ENCODE data around the gene SNRK.

SNRK gene

DNA sequence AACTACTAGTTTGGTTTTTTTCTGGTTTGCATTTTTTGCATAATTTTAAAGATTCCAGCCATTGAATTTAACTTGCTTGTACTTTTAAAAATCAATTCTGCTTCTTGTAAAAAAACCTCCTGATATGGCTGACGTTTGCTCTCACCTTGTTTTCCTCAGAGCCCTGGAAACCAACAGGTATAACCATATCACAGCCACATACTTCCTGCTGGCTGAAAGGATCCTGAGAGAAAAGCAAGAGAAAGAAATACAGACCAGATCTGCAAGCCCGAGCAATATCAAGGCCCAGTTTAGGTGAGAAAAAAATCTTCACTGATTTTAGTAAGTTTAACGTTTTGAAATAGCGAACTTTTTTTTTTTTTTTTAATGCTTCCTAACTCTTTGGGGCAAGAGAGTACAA lies 56.8 kb downstream of the SNRK start:
- Histone ChIP-seq H2AFZ (ENCODE audit: low read length) (no peak overlapping the region), H3K9me2 (replicated peaks; ENCODE audit: low read depth, low read length) (no peaks in the 10 kb centered on the region), H3K79me2 (ENCODE audit: insufficient read depth, low read length) (0 out of 2 replicates have a peak, but pooled peaks cover 8% of the 10 kb centered on the region), H3F3A (ENCODE audit: low read depth) (no peaks in the 10 kb centered on the region), H3K36me3 (ENCODE audit: insufficient read depth, low read length) (peaks cover 74% of the 10 kb centered on the region), H3K4me3 (ENCODE audit: low read length, poor library complexity, severe bottlenecking) (no peak overlapping the region), H3K9me3 (ENCODE audit: insufficient read depth, low read depth, low read length) (peaks cover 10% of the 10 kb centered on the region), H4K20me1 (ENCODE audit: insufficient read depth, low read length, poor library complexity, severe bottlenecking) (no peaks in the 10 kb centered on the region), H3K4me2 (ENCODE audit: low read depth, low read length, poor library complexity, severe bottlenecking) (no peak overlapping the region), H3K27me3 (ENCODE audit: insufficient read depth, low read length, poor library complexity, severe bottlenecking) (peaks cover 5% of the 10 kb centered on the region), H3K9ac (ENCODE audit: low read depth, low read length, poor library complexity, severe bottlenecking) (no peak overlapping the region), H3K4me1 (ENCODE audit: insufficient read depth, low read length, poor library complexity, severe bottlenecking) (peaks cover 27% of the 10 kb centered on the region)
- TF ChIP-seq, protein P1, sequence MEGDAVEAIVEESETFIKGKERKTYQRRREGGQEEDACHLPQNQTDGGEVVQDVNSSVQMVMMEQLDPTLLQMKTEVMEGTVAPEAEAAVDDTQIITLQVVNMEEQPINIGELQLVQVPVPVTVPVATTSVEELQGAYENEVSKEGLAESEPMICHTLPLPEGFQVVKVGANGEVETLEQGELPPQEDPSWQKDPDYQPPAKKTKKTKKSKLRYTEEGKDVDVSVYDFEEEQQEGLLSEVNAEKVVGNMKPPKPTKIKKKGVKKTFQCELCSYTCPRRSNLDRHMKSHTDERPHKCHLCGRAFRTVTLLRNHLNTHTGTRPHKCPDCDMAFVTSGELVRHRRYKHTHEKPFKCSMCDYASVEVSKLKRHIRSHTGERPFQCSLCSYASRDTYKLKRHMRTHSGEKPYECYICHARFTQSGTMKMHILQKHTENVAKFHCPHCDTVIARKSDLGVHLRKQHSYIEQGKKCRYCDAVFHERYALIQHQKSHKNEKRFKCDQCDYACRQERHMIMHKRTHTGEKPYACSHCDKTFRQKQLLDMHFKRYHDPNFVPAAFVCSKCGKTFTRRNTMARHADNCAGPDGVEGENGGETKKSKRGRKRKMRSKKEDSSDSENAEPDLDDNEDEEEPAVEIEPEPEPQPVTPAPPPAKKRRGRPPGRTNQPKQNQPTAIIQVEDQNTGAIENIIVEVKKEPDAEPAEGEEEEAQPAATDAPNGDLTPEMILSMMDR (conservative IDR thresholded peaks at IDR 0.05; ENCODE audit: low read length) = no peak
- TF ChIP-seq EZH2phosphoT487 (IDR thresholded peaks at IDR 0.05; ENCODE audit: borderline replicate concordance) = no peak

- peaks cover 4% of the 10 kb centered on the region for H3K9me3 ChIP-seq (ENCODE audit: insufficient read depth, low read depth, low read length)
- no peaks in the 10 kb centered on the region for H3F3A ChIP-seq (ENCODE audit: low read depth)
- H3K4me3 ChIP-seq (ENCODE audit: low read length, poor library complexity, severe bottlenecking) = no peak overlapping the region
- peaks cover under 1% of the 10 kb centered on the region for H3K27me3 ChIP-seq (ENCODE audit: insufficient read depth, low read length, poor library complexity, severe bottlenecking)
- H2AFZ ChIP-seq (ENCODE audit: low read length) = no peak overlapping the region
- TF ChIP-seq EZH2phosphoT487 (IDR thresholded peaks at IDR 0.05; ENCODE audit: borderline replicate concordance) = no peak
- TF ChIP-seq, protein P1 (conservative IDR thresholded peaks at IDR 0.05; ENCODE audit: low read length) = no peak
- H4K20me1 ChIP-seq (ENCODE audit: insufficient read depth, low read length, poor library complexity, severe bottlenecking) = no peaks in the 10 kb centered on the region
- no peaks in the 10 kb centered on the region for H3K9me2 ChIP-seq (replicated peaks; ENCODE audit: low read depth, low read length)
- peaks cover 28% of the 10 kb centered on the region for H3K4me1 ChIP-seq (ENCODE audit: insufficient read depth, low read length, poor library complexity, severe bottlenecking)
- 0 out of 2 replicates have a peak, but pooled peaks cover 6% of the 10 kb centered on the region for H3K79me2 ChIP-seq (ENCODE audit: insufficient read depth, low read length)
- H3K36me3 ChIP-seq (ENCODE audit: insufficient read depth, low read length) = peaks cover 74% of the 10 kb centered on the region
- H3K9ac ChIP-seq (ENCODE audit: low read depth, low read length, poor library complexity, severe bottlenecking) = no peak overlapping the region
- H3K4me2 ChIP-seq (ENCODE audit: low read depth, low read length, poor library complexity, severe bottlenecking) = no peak overlapping the region
These were observed 57.5 kb downstream of the SNRK start for GRCh38 chr3:43343815-43344214.

DNA sequence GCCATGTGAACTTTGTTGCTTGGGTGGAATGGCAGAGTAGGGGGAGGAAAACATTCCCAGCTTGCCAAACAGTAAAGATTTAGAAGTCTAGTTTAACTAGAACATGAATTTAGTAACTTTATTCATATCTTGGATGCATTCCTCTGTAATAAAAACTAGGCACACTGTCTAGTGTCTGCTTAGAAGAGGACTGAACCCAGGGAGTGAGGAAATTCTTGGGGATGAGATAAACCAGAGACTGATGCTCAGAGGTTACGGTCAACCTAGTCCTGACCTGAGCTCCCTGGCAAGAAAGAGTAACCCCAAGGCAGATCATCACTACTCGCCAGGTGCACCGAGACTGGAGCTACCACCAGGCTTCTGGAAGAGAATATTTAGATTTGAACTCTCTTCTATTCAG lies 58.2 kb downstream of the SNRK start:
- H3K27me3 ChIP-seq (ENCODE audit: insufficient read depth, low read length, poor library complexity, severe bottlenecking) = no peaks in the 10 kb centered on the region
- no peak overlapping the region for H2AFZ ChIP-seq (ENCODE audit: low read length)
- peaks cover 36% of the 10 kb centered on the region for H3K4me1 ChIP-seq (ENCODE audit: insufficient read depth, low read length, poor library complexity, severe bottlenecking)
- H3K9ac ChIP-seq (ENCODE audit: low read depth, low read length, poor library complexity, severe bottlenecking) = no peak overlapping the region
- H3K36me3 ChIP-seq (ENCODE audit: insufficient read depth, low read length) = peaks cover 76% of the 10 kb centered on the region
- H3K9me3 ChIP-seq (ENCODE audit: insufficient read depth, low read depth, low read length) = no peaks in the 10 kb centered on the region
- no peak overlapping the region for H3K4me3 ChIP-seq (ENCODE audit: low read length, poor library complexity, severe bottlenecking)
- no peaks in the 10 kb centered on the region for H4K20me1 ChIP-seq (ENCODE audit: insufficient read depth, low read length, poor library complexity, severe bottlenecking)
- no peaks in the 10 kb centered on the region for H3K79me2 ChIP-seq (ENCODE audit: insufficient read depth, low read length)
- no peaks in the 10 kb centered on the region for H3F3A ChIP-seq (ENCODE audit: low read depth)
- H3K4me2 ChIP-seq (ENCODE audit: low read depth, low read length, poor library complexity, severe bottlenecking) = no peak overlapping the region
- TF ChIP-seq EZH2phosphoT487 (IDR thresholded peaks at IDR 0.05; ENCODE audit: borderline replicate concordance) = no peak
- TF ChIP-seq, protein P1 (conservative IDR thresholded peaks at IDR 0.05; ENCODE audit: low read length) = no peak
- H3K9me2 ChIP-seq (replicated peaks; ENCODE audit: low read depth, low read length) = no peaks in the 10 kb centered on the region
